Right atrium auricular region (tissue), 2 donors: ENCODE results near the gene ZYX. TPM values are rescaled to one million over a fixed set of nuclear protein-coding genes. Genes with fewer than 3 reads are reported as not detected.

Source experiments
- DNase-seq: peaks from one replicate; pipeline ENCODE4 v3.0.0-alpha.2; 2019; ENCODE audit warnings: low spot score
- H3K27ac ChIP-seq, 2 donors: fragments of 200-600 bp; sonication (generic); 1 replicate in 1 of 2; 2 replicates in 1 of 2; pipeline ENCODE4 v1.5.1; 2016 to 2019
- H3K27me3 ChIP-seq, 2 donors: fragments of 200-600 bp; sonication (generic); one replicate each; pipeline versions ENCODE4 v1.5.1 to v1.6.0; 2017 to 2019
- H3K36me3 ChIP-seq: fragments of 200-600 bp; sonication (generic); one replicate; pipeline ENCODE4 v1.5.1; 2016
- H3K4me1 ChIP-seq, 2 donors: fragments of 200-600 bp; sonication (generic); one replicate each; pipeline versions ENCODE4 v1.5.1 to v1.6.0; 2017 to 2019
- H3K4me3 ChIP-seq, 2 donors: fragments of 200-600 bp; sonication (generic); 1 replicate in 1 of 2; 2 replicates in 1 of 2; pipeline ENCODE4 v1.5.1; 2017 to 2019; ENCODE audit warnings: mild to moderate bottlenecking in 1 of 2, moderate library complexity in 1 of 2
- H3K9me3 ChIP-seq, 2 donors: fragments of 200-600 bp; sonication (generic); one replicate each; pipeline ENCODE4 v1.5.1; 2019
- total RNA-seq, 2 donors: library from RNA; depleted of rRNA; stranded (reverse); fragments of >200 nt; gene quantifications; one replicate each; pipeline ENCODE4 v1.1.0, GENCODE V29; 2016
- TF ChIP-seq, protein P1 (sequence below), 2 donors: fragments of 200-600 bp; sonication (generic); IDR thresholded peaks; one replicate each; pipeline ENCODE4 v1.5.1; 2019; ENCODE audit warnings: antibody characterized with exemption in 2 of 2

ZYX gene
- total RNA-seq, 2 donors from 2014 or later: 48.3 to 93.7 TPM

DNA sequence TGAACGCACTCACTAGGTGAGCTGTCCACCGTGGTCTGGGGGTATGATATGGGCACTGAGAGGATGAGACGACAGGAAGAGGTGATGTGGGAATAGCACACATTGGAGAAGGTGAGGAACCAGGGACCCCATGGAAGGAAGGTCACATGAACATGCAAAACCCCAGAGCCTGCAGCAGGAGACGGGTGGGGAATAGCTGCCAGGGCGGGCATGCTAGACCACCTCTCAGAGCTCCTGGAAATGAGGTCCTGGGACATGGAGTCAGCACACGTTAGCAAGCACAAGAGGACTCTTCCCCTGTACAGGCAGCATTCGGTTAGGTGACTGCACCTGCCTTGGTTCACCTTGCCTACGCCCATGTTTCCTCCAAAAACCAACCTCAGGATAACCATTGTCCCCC is 26.8 kb upstream of the ZYX start:
- no peaks in the 10 kb centered on the region for H3K36me3 ChIP-seq
- DNase-seq: no peak
- H3K27ac ChIP-seq: no peak overlapping the region
- H3K27me3 ChIP-seq: no peaks in the 10 kb centered on the region
- H3K4me1 ChIP-seq: no peaks in the 10 kb centered on the region
- H3K9me3 ChIP-seq: no peaks in the 10 kb centered on the region
- TF ChIP-seq, protein P1, sequence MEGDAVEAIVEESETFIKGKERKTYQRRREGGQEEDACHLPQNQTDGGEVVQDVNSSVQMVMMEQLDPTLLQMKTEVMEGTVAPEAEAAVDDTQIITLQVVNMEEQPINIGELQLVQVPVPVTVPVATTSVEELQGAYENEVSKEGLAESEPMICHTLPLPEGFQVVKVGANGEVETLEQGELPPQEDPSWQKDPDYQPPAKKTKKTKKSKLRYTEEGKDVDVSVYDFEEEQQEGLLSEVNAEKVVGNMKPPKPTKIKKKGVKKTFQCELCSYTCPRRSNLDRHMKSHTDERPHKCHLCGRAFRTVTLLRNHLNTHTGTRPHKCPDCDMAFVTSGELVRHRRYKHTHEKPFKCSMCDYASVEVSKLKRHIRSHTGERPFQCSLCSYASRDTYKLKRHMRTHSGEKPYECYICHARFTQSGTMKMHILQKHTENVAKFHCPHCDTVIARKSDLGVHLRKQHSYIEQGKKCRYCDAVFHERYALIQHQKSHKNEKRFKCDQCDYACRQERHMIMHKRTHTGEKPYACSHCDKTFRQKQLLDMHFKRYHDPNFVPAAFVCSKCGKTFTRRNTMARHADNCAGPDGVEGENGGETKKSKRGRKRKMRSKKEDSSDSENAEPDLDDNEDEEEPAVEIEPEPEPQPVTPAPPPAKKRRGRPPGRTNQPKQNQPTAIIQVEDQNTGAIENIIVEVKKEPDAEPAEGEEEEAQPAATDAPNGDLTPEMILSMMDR (IDR thresholded peaks at IDR 0.05): no peak
- no peak overlapping the region for H3K4me3 ChIP-seq

DNA sequence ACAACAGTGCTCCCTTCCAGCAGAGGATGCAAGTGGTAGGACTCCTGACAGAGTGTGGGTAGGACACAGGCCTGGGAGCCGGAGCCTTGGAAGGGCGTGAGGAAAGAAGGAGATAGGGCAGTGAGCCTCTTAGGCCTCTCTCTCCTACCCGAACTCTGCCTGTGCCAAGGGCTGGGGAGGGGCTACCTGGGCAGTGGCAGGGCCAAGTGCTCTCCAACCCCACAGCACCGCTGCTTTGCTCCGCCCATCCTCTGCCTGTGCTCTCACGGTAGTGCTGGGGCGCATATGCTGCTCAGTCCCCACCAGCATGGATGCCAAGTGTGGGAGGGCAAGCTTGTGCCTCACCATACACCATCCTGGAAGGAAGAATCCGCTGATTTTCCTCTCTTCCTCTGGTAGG is 26.2 kb upstream of the ZYX start:
- H3K27me3 ChIP-seq: no peaks in the 10 kb centered on the region
- no peak overlapping the region for H3K4me3 ChIP-seq
- H3K9me3 ChIP-seq: no peaks in the 10 kb centered on the region
- no peaks in the 10 kb centered on the region for H3K36me3 ChIP-seq
- no peak overlapping the region for H3K27ac ChIP-seq
- H3K4me1 ChIP-seq: no peaks in the 10 kb centered on the region
- no peak for DNase-seq
- TF ChIP-seq, protein P1 (IDR thresholded peaks at IDR 0.05): no peak

DNA sequence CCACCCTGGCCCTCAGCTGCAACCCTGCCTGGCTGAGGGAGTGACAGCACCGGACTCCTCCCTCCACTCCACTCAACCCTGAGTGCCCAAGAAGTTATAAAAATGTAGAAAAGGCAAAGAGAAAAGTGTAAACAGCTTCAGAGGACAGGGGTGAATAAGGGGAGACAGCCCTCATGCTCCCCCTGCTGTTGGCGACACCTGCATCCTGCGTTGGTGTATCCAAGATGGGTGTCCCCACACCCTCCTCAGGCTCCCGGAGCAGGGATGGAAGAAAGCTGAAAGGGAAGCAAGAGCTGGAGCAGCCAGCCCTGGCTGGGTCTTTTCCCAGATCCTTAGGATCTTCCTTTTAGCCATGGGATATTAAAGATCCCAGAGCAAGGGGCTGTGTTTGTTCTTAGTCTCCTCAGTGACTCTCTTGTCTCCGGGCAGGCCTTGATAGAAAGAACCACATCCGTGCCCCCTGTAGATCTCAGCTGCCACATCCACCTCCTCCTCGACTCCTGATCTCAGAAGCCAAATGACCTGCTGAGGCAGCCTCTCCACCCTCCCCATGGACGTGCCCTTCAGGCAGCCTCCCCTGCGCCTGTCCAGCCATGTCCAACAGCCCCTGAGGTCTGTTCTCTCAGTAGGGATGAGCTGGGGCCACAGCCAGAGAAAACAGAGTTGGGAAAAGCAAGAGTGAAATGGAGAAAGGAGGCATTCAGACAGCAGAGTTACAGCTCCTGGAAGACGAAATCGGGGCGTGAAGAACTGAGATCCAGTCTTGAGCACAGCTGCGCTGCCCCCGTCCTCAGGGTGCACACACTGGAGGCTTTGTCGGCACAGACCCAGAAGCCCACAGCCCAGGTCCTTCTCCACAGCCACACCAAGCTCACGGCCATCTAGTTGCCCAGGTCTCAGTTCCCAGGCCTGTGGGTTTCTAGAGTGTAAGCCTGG is 25.4 kb upstream of the ZYX start:
- Histone ChIP-seq H3K36me3 (no peaks in the 10 kb centered on the region), H3K9me3 (no peaks in the 10 kb centered on the region), H3K27me3 (no peaks in the 10 kb centered on the region), H3K4me1 (no peaks in the 10 kb centered on the region), H3K4me3 (no peak overlapping the region), H3K27ac (no peak overlapping the region)
- TF ChIP-seq, protein P1 (IDR thresholded peaks at IDR 0.05): no peak
- no peak for DNase-seq

DNA sequence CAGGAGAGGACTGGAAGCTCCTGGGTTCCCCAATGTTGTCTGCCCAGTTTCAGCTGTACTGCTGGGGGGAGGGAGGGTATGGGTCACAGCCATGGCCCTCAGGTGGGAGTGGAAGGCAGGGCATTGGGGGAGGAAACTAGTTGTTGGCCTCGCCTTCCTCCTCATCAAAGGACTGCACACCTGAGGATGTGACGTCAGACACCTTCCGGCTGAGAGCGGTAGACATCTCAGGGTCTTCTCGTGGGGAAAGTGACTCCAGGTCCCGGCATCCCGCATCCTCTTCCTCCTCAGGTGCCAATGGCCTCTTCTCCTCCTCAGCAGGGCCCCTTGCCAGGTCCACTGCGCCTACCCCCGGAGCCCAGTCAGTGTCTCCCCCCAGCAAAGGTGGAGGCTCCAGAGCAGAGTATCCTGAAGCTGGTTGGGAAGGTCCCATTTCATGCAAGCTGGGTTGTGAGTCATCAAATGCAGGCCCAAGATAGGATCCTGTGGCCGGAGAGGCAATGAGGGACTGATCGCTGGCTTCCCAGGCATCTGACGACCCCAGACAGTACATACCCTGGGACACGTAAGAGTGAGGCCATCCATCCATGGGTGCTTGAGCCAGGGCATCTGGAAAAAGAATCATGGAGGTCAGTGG is 24.6 kb upstream of the ZYX start:
- Histone ChIP-seq H3K4me1 (peaks cover 0 to 5% of the 10 kb centered on the region in 2 donors), H3K27me3 (peaks cover 0 to 1% of the 10 kb centered on the region in 2 donors), H3K36me3 (no peaks in the 10 kb centered on the region), H3K27ac (no peak overlapping the region), H3K4me3 (no peak overlapping the region), H3K9me3 (no peaks in the 10 kb centered on the region)
- no peak for DNase-seq
- TF ChIP-seq, protein P1 (IDR thresholded peaks at IDR 0.05): no peak

DNA sequence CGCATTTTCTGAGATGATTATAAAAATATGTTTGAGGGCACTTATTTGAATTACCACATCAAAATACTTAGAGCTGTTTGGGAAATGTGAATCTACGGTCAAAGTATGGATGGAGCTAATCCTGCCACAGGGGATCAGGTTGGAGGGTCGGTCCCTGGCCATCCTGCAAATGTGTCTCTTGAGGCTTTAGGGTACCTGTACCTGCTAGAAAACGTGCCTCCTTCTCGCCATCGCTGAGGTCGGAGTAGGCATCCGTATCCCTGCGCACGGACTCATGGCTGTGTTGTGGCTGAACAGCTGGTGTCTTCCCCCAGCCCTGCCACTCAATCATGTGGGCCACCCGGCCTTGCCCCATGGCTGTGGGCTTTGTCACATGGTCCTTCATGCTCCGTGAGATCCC is 22.5 kb upstream of the ZYX start:
- TF ChIP-seq, protein P1 (IDR thresholded peaks at IDR 0.05): no peak

More for the DNA sequence above, 22.5 kb upstream of the ZYX start:
- no peak for DNase-seq
- peaks cover 10 to 14% of the 10 kb centered on the region in 2 donors for H3K27me3 ChIP-seq
- H3K4me3 ChIP-seq: no peak overlapping the region
- no peaks in the 10 kb centered on the region for H3K36me3 ChIP-seq
- no peaks in the 10 kb centered on the region for H3K9me3 ChIP-seq
- H3K4me1 ChIP-seq: peaks cover 0 to 15% of the 10 kb centered on the region in 2 donors
- no peak overlapping the region for H3K27ac ChIP-seq
